ENCODE data around the gene ERCC1. TPM values are rescaled to one million over a fixed set of nuclear protein-coding genes. Genes with fewer than 3 reads are reported as not detected.

Gene ERCC1
- total and polyA plus RNA-seq, 2 of the 13 experiments (the other 11 are each of a cell fraction or from before 2014, with no cell fraction given): 40.0 to 66.4 TPM

Small RNAs within 50 kb of the gene (microRNA-seq; reads per million reads assigned to microRNA genes)
- gene MIR6088: not detected

Small RNAs within 50 kb of the gene (small RNA-seq; reads per million reads assigned to genes)
- 0 reads per million in 3 experiments for gene MIR6088 (ENCODE audit: insufficient read depth in 2 of 3, insufficient read length in 3 of 3, low read depth in 2 of 3, low replicate concordance in 1 of 3)

Other genes with a start within 250 kb of the ERCC1 start
- gene TRAPPC6A, start 245.7 kb downstream of the ERCC1 start, total RNA-seq (2016; rRNA removed; fragmentation: Illumina TruSeq; extraction: Trizol): 6.2 and 6.5 TPM in 2 replicates
- gene TRAPPC6A, start 245.7 kb downstream of the ERCC1 start, polyA plus RNA-seq (2011; rRNA removed): 21.0 and 27.2 TPM in 2 replicates
- 3.2 and 4.3 TPM in 2 replicates for gene BLOC1S3, start 245.1 kb downstream of the ERCC1 start, total RNA-seq (2016; rRNA removed; fragmentation: Illumina TruSeq; extraction: Trizol)
- gene BLOC1S3, start 245.1 kb downstream of the ERCC1 start, polyA plus RNA-seq (2011; rRNA removed): 4.8 TPM in 2 replicates
- gene EXOC3L2, start 178.5 kb downstream of the ERCC1 start, total RNA-seq (2016; rRNA removed; fragmentation: Illumina TruSeq; extraction: Trizol): not detected in 2 replicates
- gene EXOC3L2, start 178.5 kb downstream of the ERCC1 start, polyA plus RNA-seq (2011; rRNA removed): 0.21 TPM in 1 of 2 replicates, not detected in the other
- gene MARK4, start 172.6 kb downstream of the ERCC1 start, total RNA-seq (2016; rRNA removed; fragmentation: Illumina TruSeq; extraction: Trizol): 7.0 and 7.6 TPM in 2 replicates
- gene MARK4, start 172.6 kb downstream of the ERCC1 start, polyA plus RNA-seq (2011; rRNA removed): 11.4 and 12.2 TPM in 2 replicates
- 0.27 and 0.80 TPM in 2 replicates for gene CKM, start 101.0 kb downstream of the ERCC1 start, total RNA-seq (2016; rRNA removed; fragmentation: Illumina TruSeq; extraction: Trizol)
- 0.54 and 0.59 TPM in 2 replicates for gene CKM, start 101.0 kb downstream of the ERCC1 start, polyA plus RNA-seq (2011; rRNA removed)
- not detected in 2 replicates for gene KLC3, start 83.2 kb downstream of the ERCC1 start, total RNA-seq (2016; rRNA removed; fragmentation: Illumina TruSeq; extraction: Trizol)
- gene KLC3, start 83.2 kb downstream of the ERCC1 start, polyA plus RNA-seq (2011; rRNA removed): 0.13 and 0.26 TPM in 2 replicates
- gene ERCC2, start 53.3 kb downstream of the ERCC1 start, total RNA-seq (2016; rRNA removed; fragmentation: Illumina TruSeq; extraction: Trizol): 20.5 and 25.4 TPM in 2 replicates
- 49.2 and 63.4 TPM in 2 replicates for gene ERCC2, start 53.3 kb downstream of the ERCC1 start, polyA plus RNA-seq (2011; rRNA removed)
- gene PPP1R13L, start 18.8 kb downstream of the ERCC1 start, total RNA-seq (2016; rRNA removed; fragmentation: Illumina TruSeq; extraction: Trizol): 1.3 and 1.6 TPM in 2 replicates
- 6.6 and 8.8 TPM in 2 replicates for gene PPP1R13L, start 18.8 kb downstream of the ERCC1 start, polyA plus RNA-seq (2011; rRNA removed)
- gene POLR1G, start 17.3 kb downstream of the ERCC1 start, total RNA-seq (2016; rRNA removed; fragmentation: Illumina TruSeq; extraction: Trizol): 20.8 and 23.3 TPM in 2 replicates
- 3.5 and 4.3 TPM in 2 replicates for gene POLR1G, start 17.3 kb downstream of the ERCC1 start, polyA plus RNA-seq (2011; rRNA removed)
- 0.21 and 6.0 TPM in 2 replicates for gene FOSB, start 44.1 kb upstream of the ERCC1 start, total RNA-seq (2016; rRNA removed; fragmentation: Illumina TruSeq; extraction: Trizol)
- gene FOSB, start 44.1 kb upstream of the ERCC1 start, polyA plus RNA-seq (2011; rRNA removed): 2.8 TPM in 2 replicates
- 2.1 and 2.9 TPM in 2 replicates for gene RTN2, start 73.1 kb upstream of the ERCC1 start, total RNA-seq (2016; rRNA removed; fragmentation: Illumina TruSeq; extraction: Trizol)
- 17.1 and 18.0 TPM in 2 replicates for gene RTN2, start 73.1 kb upstream of the ERCC1 start, polyA plus RNA-seq (2011; rRNA removed)
- 0.31 and 0.67 TPM in 2 replicates for gene PPM1N, start 74.5 kb upstream of the ERCC1 start, total RNA-seq (2016; rRNA removed; fragmentation: Illumina TruSeq; extraction: Trizol)
- 1.3 and 1.8 TPM in 2 replicates for gene PPM1N, start 74.5 kb upstream of the ERCC1 start, polyA plus RNA-seq (2011; rRNA removed)
- gene VASP, start 83.6 kb upstream of the ERCC1 start, total RNA-seq (2016; rRNA removed; fragmentation: Illumina TruSeq; extraction: Trizol): 64.6 and 67.1 TPM in 2 replicates
- 41.8 and 49.1 TPM in 2 replicates for gene VASP, start 83.6 kb upstream of the ERCC1 start, polyA plus RNA-seq (2011; rRNA removed)
- gene OPA3, start 160.9 kb upstream of the ERCC1 start, total RNA-seq (2016; rRNA removed; fragmentation: Illumina TruSeq; extraction: Trizol): 7.8 and 8.3 TPM in 2 replicates
- gene OPA3, start 160.9 kb upstream of the ERCC1 start, polyA plus RNA-seq (2011; rRNA removed): 16.6 and 17.7 TPM in 2 replicates
- gene GPR4, start 178.3 kb upstream of the ERCC1 start, total RNA-seq (2016; rRNA removed; fragmentation: Illumina TruSeq; extraction: Trizol): not detected in 2 replicates
- 0.15 TPM in 1 of 2 replicates, not detected in the other for gene GPR4, start 178.3 kb upstream of the ERCC1 start, polyA plus RNA-seq (2011; rRNA removed)
- gene EML2, start 215.5 kb upstream of the ERCC1 start, total RNA-seq (2016; rRNA removed; fragmentation: Illumina TruSeq; extraction: Trizol): 7.3 and 7.6 TPM in 2 replicates
- 12.9 and 16.6 TPM in 2 replicates for gene EML2, start 215.5 kb upstream of the ERCC1 start, polyA plus RNA-seq (2011; rRNA removed)
- 0.15 TPM in 1 of 2 replicates, not detected in the other for gene GIPR, start 244.3 kb upstream of the ERCC1 start, total RNA-seq (2016; rRNA removed; fragmentation: Illumina TruSeq; extraction: Trizol)
- 1.2 and 1.7 TPM in 2 replicates for gene GIPR, start 244.3 kb upstream of the ERCC1 start, polyA plus RNA-seq (2011; rRNA removed)